ENCODE results near the gene SLC4A2. TPM values are rescaled to one million over a fixed set of nuclear protein-coding genes. Genes with fewer than 3 reads are reported as not detected.

The SLC4A2 gene
- total and polyA plus RNA-seq, 2 of the 8 experiments (the other 6 are each of a cell fraction or from before 2014, with no cell fraction given): 72.6 to 147 TPM

- no peak overlapping the region for H4K5ac ChIP-seq (ENCODE audit: insufficient read length, low read depth, low read length)
- 93% methylated on average over 27 of the region's 27 CpGs; no CpG with 5 or more reads in 1 of the 2 experiments for WGBS, 2 experiments (ENCODE audit: extremely low coverage in 1 of 2, insufficient coverage in 1 of 2, insufficient read length in 1 of 2, insufficient replicate concordance in 2 of 2, low coverage in 1 of 2, low lambda C conversion rate in 2 of 2, missing lambda C conversion rate in 1 of 2)
- no peak overlapping the region for H2BK5ac ChIP-seq (ENCODE audit: low read depth, low read length)
- H3K4me3 ChIP-seq (ENCODE audit: extremely low read depth in 1 of 4, insufficient read depth in 2 of 4, low read depth in 3 of 4, low read length in 4 of 4): no peak overlapping the region
- H2AK5ac ChIP-seq (ENCODE audit: low read depth, low read length): no peak overlapping the region
- peaks cover 0 to 19% (median 5%) of the 10 kb centered on the region in 4 experiments; a peak in 5 of 7 replicates for H3K4me1 ChIP-seq (replicated peaks in 1 of 4; ENCODE audit: control insufficient read depth in 3 of 4, insufficient read depth in 4 of 4, low read length in 3 of 4)
- no peak overlapping the region for H3K23ac ChIP-seq (ENCODE audit: insufficient read length)
- TF ChIP-seq CREB1 (IDR thresholded peaks at IDR 0.05) (no peak), GABPA (IDR thresholded peaks at IDR 0.05; ENCODE audit: borderline replicate concordance, insufficient read depth, low read length) (no peak)
- POLR2A ChIA-PET (ENCODE audit: partially characterized antibody): no interaction called here
- H3K9me3 ChIP-seq (ENCODE audit: insufficient read depth in 2 of 2, low read depth in 1 of 2, low read length in 1 of 2): no peaks in the 10 kb centered on the region
- H3K27me3 ChIP-seq (replicated peaks in 1 of 4; ENCODE audit: control insufficient read depth in 3 of 4, extremely low read depth in 1 of 4, insufficient read depth in 3 of 4, low read length in 3 of 4): peaks cover 0 to 15% (median 8%) of the 10 kb centered on the region in 4 experiments; a peak in 6 of 7 replicates
- DNase-seq (ENCODE audit: low read depth in 1 of 2, low spot score in 2 of 2) (no peak), FAIRE-seq (no peak)
- H2BK120ac ChIP-seq (replicated peaks; ENCODE audit: low read depth, low read length): no peak overlapping the region
- no peak overlapping the region for H2AFZ ChIP-seq (ENCODE audit: low read length)
- H3K18ac ChIP-seq (ENCODE audit: extremely low read depth, low read length): no peak overlapping the region
- no peak overlapping the region for H3K9ac ChIP-seq (replicated peaks in 1 of 4; ENCODE audit: extremely low read depth in 1 of 4, low read depth in 3 of 4, low read length in 3 of 4)
- H2BK15ac ChIP-seq (ENCODE audit: low read length): no peak overlapping the region
- H4K20me1 ChIP-seq (replicated peaks in 1 of 2; ENCODE audit: control insufficient read depth in 1 of 2, insufficient read depth in 2 of 2, low read length in 2 of 2): peaks cover 25 to 45% of the 10 kb centered on the region in 2 experiments
- peaks cover 2% of the 10 kb centered on the region; the same call in 1 of the 2 replicates for H3K23me2 ChIP-seq (ENCODE audit: low read depth, low read length)
- H2BK20ac ChIP-seq (ENCODE audit: low read length): no peak overlapping the region
- peaks cover 0 to 30% (median 4%) of the 10 kb centered on the region in 4 experiments; a peak in 3 of 8 replicates for H3K36me3 ChIP-seq (ENCODE audit: control insufficient read depth in 2 of 4, insufficient read depth in 4 of 4, low read length in 3 of 4)
- CTCF ChIA-PET (ENCODE audit: partially characterized antibody): interaction anchor here (1.0 to 22.4 kb wide), 16 partner anchors 8 to 221 kb away, joined by 3 to 448 read pairs (median 4); partner anchors contain the start of genes AGAP3 and TMUB1
- H3K4me2 ChIP-seq (ENCODE audit: insufficient read depth in 1 of 2, low read depth in 2 of 2, low read length in 2 of 2): no peak overlapping the region
- H3K56ac ChIP-seq (replicated peaks; ENCODE audit: insufficient read length, low read depth, low read length): no peak overlapping the region
- H4K91ac ChIP-seq (replicated peaks; ENCODE audit: insufficient read length, low read length): no peak overlapping the region
- no peak overlapping the region for H3K27ac ChIP-seq (ENCODE audit: low read depth, low read length)
- no peak overlapping the region for H2BK12ac ChIP-seq (ENCODE audit: low read depth, low read length)
- H3K4ac ChIP-seq (replicated peaks; ENCODE audit: insufficient read length, low read depth, low read length): no peak overlapping the region
- H3K79me2 ChIP-seq (ENCODE audit: control insufficient read depth in 1 of 2, insufficient read depth in 2 of 2, low read length in 2 of 2): peaks cover 0 to 6% of the 10 kb centered on the region in 2 experiments; a peak in 1 of 4 replicates
- H3K14ac ChIP-seq (ENCODE audit: insufficient read length): no peak overlapping the region
- H3K79me1 ChIP-seq (ENCODE audit: low read depth, low read length): peaks cover 2% of the 10 kb centered on the region
- H4K8ac ChIP-seq (ENCODE audit: extremely low read depth, insufficient read depth, low read length): no peak overlapping the region
These were observed 60.5 kb downstream of the SLC4A2 start for GRCh38 chr7:151119902-151120301.

Measured in H1 (cell line).